HG02798 (cell line): ENCODE data around the gene C5.

Source experiments
- ATAC-seq: cut with Tn5 transposase; IDR thresholded peaks from one replicate; pipeline ENCODE4 v1.9.1; 2021; ENCODE audit warnings: mild to moderate bottlenecking; ENCODE audit not compliant: unreplicated experiment, poor library complexity

C5 gene

GRCh38 chr9:120915854-120916470, 134.1 kb downstream of the C5 start:
- no peak for ATAC-seq

DNA sequence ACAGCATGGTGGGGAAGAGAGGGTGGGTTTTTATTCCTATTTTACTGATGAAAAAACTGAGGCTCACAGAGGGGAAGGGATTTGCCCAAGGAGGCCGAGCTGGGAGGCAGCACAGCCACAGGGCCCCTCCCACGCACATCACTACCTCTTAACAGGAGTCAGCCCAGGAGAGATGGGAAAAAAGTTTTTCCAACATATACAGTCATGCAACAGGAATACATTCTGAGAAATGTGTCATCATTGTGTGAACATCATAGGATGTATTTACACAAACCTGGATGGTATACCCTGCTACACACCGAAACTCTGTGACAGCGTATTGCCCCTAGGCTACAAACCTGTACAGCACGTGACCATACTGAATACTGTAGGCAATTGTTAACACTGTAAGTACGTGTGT, 135.1 kb downstream of the C5 start:
- no peak for ATAC-seq

DNA sequence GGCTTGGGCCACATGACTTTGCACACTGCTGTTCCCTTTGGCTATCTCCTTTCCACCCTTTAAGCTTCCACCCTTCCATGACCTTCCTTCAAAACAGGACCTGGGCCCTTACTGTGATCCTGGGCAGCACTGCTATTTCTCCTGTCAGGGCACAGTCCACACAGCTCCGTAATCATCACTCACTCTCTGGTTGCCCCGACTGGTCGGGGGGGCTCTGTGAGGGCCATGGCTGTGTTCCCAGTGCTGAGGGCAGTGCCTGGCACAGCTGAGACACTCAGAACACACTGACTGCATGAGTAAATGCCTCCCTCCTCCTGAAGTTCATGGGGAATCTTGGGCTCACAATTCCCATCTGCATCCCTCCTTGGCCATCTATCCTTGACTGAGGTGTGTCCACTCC, 135.7 kb downstream of the C5 start:
- ATAC-seq = no peak

DNA sequence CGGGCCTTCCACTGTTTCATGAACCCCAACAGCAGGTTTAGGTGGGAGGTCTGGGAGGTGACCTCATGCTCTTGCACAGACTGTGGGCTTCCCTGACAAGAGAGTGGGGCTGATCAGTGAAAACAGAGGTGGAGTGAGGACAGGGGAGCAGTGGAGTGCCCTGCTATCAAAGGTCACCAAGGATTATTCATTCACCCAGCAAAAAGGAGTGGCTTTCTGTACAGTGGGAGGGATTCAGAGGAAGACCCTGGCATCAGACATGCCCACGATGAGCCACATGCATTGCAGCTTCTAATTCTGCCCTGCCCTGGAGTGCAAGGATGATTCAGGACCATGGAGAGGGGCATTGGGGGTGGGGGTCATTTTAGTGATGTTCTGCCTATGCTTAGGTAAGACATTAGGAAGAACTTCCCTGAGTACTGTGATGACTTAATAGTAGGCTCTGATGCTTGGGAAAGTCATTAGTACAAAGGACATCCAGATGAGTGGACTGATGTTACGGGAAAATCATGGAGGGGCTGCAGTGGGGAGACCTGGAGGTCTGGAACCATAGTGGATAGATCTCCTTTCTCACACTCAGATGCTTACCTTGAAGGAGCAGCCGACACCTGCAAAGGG, 136.3 kb downstream of the C5 start:
- ATAC-seq = no peak

DNA sequence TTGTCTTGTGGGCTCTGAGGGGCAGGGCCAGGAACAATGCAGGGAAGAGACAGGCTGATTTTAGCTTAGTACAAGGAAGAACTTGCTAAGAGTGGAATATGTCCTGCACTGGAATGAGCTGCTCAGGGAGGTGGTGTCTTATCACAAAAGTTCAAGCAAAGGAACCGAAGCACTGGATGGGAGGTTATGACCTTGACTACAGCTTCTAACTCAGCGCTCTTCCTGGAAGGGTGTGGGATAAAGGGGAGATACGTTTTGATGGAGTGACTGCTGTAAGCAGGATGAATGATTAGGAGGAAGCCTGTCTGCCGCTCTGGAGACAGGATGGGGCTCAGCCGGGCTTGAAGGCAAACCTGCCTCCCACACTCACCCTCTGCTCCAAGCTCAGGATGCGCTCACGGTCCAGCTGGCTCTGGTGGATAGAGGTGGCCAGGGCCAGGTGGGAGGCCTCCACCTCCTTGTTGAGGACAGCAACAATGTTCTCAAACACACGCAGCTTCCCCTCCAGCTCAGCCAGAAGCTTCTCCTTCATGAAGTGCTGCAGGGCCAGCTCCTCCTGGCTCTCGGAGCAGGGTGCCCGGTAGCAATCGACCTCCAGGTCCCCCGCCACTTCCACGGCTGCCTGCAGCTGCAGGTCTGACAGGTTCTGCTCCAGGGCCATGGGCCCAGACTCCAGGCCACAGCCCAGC, 137.0 kb downstream of the C5 start:
- ATAC-seq = no peak

DNA sequence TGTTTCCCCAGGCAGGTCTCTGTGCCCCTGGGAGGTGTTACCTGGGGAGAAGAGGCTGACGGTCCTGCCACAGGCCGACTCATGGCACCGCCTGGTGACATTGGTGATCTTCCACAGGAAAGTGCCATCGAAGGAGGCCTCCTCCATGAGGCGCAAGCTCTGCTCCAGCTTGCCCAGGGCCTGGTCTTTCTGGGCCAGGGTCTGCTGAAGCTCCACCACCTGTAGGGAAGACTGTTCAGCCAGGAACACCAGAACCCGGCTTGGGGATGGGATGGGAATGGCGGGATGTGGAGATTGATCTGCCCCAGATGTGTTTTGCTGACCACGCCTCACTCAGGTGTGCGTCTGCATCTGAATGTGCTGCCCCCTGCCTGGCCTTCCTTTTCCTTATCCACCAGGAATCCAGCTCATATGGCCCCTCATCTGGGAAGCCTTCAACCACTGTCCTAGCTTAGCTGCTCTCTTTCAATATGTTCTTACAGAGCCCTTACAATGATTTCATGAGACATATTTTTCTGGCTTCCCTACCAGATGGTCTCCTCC, 138.7 kb downstream of the C5 start:
- ATAC-seq = no peak

DNA sequence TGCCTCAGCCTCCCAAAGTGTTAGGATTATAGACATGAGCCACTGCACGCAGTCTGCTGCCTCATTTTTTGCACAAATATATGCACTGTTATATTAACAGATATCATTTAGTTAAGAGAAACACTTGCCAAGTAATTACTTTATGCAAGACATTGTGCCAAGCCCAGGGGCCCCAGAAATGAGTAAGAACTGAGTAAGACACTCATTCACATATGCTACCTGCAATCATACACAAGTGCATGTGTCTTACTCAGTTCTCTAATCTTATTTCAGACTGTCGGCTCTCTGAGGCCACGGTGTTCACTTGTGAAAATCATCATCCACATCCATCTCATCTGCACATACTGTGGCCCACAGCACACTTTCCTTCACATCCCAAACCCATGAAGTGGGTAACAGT, 139.4 kb downstream of the C5 start:
- no peak for ATAC-seq

DNA sequence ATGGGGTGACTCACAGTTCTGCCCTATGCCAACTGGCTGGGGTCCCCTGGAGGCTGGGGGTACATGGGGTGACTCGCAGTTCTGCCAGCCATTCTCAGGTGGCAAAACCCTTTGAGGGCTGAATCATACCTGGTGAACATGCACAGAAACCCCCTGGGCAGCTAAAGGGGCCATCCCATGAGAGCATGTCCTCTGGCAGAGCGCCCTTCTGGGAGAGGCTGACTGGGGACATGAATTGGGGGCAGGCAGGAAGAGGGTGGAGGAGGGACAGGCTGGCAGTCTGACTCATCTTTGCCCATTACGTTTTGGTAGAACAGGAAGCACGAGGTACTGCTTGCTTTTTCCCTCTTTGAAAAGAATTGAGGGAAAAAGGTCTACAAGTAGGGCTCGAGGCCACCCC, 140.2 kb downstream of the C5 start:
- no peak for ATAC-seq

DNA sequence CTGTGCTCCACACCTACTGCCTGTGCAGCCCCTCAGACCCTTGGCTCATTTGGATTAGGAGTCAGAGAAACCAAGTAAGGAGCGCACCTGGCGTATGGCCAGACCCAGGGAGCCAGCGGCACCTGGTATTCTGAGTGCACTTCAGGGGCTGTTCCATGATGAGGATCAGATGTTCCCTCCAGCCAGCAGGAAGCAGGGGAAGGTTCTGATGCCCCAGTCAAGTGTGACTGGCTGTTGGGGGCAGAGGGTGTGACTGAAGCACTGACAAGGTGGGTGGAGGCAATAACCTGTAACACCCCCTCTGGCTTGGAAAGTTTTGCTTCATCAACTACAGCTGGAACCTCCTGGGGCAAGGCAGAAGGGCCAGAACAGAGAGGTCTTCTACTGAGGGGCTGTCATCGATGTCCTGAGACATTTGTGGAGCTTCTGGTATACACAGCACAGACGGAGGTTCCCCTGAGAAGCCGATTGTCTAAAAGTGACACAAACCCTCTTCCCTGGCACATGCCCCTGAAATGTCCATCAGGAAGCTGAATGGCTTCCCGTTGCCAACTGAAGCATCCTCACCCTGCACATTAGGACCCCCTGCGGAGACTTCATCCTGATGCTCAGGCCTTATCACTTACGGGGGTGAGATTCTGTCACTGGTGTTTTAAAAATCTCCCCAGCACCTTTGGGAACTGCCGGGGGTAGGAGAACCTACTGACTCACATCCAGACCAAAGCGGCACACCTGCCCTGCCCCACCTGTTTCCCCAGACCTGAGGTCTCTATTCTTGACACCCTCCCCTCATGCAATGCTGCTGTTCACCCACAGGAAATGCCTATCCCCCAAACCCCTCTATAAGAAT, 144.5 kb downstream of the C5 start:
- no peak for ATAC-seq

DNA sequence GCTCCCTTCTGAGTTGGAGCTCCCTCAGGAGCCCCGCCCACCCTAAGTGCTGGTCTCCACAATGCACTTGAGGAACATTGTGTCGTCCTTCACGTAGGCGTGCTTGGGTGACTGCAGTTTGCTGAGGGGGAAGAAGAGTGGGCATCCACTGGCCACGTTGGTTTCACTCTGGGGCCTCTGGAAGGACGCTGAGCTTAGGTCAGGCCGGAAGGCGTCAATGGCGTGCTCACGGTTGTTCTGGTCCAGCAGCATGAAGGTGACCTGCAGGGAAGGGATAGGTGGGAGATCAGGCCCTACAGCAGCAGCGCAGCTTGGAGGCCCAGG, 145.1 kb downstream of the C5 start:
- no peak for ATAC-seq

DNA sequence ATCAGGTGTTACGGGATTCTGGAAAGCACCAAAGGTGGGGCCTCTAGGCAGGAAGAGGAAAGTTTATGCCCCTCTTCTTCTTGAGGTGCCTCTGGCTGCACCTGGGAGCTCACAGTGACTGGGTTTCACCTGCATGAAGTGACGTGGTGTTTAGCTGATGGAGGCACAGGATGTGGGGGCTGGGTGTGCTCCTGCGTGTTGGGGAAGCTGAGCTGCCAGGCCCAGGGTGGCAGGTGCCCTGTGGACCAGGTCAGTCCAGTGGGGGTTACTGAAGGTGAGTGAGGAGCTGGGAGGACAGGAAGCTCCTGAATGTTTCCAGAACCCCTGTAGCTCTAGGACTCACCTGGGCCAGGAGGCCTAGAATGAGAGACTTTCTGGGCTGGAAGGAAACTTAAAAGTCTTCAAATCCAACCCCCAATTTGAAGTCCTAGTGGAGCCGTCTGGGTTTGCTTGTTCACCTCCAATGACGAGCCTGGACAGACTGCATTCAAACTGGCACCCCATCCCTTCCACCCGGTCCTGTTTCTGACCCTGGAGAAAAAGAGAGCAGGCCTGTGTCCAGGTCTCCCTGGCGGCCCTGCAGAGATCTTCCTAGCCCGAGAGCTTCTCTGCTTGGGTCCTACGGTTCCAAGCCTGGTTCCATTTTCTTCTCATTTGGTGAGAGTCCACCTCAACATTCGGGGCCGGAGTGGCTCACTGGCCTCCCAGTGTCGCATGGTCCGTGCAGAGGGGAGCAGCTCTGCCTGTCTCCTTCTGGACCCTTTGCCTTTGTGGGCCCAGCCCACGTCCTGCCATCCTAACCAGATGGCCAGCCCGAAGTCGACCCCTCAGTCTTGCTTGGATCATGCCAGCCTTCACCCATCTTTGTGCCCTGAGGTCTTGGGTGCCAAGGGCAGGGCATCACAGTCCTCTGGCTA, 145.8 kb downstream of the C5 start:
- ATAC-seq = no peak

DNA sequence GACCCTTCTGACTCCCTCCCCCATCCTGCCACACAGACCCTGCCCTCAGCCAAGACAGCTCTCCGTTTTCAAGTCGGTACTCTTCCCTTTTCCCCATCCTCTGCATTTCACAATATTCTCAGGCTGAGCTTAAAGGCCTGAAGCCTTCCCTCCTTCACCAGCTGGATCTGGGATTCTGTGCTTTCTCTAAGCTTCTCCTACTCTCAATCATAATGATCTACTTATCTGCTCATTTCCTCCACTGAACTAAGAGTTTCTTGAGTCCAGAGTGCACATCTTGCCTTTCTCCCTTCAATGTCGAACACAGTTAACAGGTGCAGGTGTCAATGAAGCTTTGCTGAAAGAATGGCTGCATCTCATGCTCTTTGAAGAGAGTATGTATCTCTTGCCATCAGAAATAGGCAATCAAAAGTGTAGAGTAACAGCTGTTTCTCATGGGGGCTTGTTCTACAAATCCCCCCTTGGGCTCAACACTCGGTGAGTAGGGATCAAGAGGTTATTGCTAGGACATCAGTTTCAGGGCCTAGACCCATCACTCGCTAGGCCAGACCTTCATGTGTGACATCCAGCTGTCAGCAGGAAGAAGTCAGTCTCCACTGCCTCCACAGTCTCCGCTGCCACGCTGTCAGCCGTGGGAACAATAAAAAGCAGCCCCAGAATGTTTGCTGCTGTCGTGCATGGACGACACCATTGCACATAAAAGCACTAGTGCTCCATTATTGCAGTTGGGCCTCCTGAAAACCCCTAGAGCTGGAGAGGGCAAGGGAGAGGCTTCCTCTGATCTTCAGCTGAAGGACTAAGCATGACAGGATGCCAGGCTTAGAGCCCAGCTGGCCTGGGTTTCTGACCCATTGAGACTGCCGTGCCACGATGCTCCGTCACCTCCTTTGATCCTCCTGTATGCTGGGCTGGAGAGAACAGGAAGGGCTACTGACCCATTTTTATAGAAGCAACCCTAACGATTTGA, 147.2 kb downstream of the C5 start:
- ATAC-seq = no peak
